PC-9 (cell line): ENCODE results near the gene SAMM50.

Experiments
- CTCF ChIP-seq: fragments of 200-600 bp; sonication (generic); conservative IDR thresholded peaks from 2 replicates; pipeline ENCODE4 v1.6.1; 2017; ENCODE audit warnings: mixed run types, antibody characterized with exemption, mild to moderate bottlenecking, moderate library complexity
- EZH2 ChIP-seq: fragments of 200-600 bp; sonication (generic); IDR thresholded peaks from 2 replicates; pipeline ENCODE4 v1.8.0; 2017; ENCODE audit warnings: antibody characterized with exemption, low read depth

GRCh38 chr22:44000123-44000522 is 44.9 kb downstream of the SAMM50 start:
- no peak for TF ChIP-seq CTCF
- TF ChIP-seq EZH2, result no peak
